ENCODE data around the gene FRMD4B.
"Not testable (repeated sequence)": the region's sequence is repeated elsewhere in the genome, so short reads cannot be mapped to it uniquely, and the experiment has no call there.

Gene FRMD4B

GRCh38 chr3:69294014-69294766 is 91.7 kb downstream of the FRMD4B start:
- in situ Hi-C loops (cut with HindIII; ENCODE audit: low sequenced_read_pairs) = loop anchor here (5.0 kb wide), 1 partner anchor 117 kb away; no protein-coding TSS in a partner anchor

- in situ Hi-C loops (cut with HindIII; ENCODE audit: low sequenced_read_pairs) = loop anchor here (5.0 kb wide), 1 partner anchor 116 kb away; no protein-coding TSS in a partner anchor
Observed at GRCh38 chr3:69292959-69293574, 92.8 kb downstream of the FRMD4B start.

- in situ Hi-C loops (cut with HindIII; ENCODE audit: low sequenced_read_pairs) = loop anchor here (5.0 kb wide), 1 partner anchor 115 kb away; no protein-coding TSS in a partner anchor
Observed at GRCh38 chr3:69292185-69292584, 93.7 kb downstream of the FRMD4B start.

GRCh38 chr3:69290430-69290829 is 95.5 kb downstream of the FRMD4B start:
- in situ Hi-C loops (cut with HindIII; ENCODE audit: low sequenced_read_pairs) = loop anchor here (5.0 kb wide), 1 partner anchor 113 kb away; no protein-coding TSS in a partner anchor

- in situ Hi-C loops (cut with HindIII; ENCODE audit: low sequenced_read_pairs) = loop anchor here (5.0 kb wide), 1 partner anchor 113 kb away; no protein-coding TSS in a partner anchor
Observed at GRCh38 chr3:69290006-69290405, 95.9 kb downstream of the FRMD4B start.

GRCh38 chr3:69288161-69288895 is 97.6 kb downstream of the FRMD4B start:
- in situ Hi-C loops (cut with HindIII; ENCODE audit: low sequenced_read_pairs) = no loop called here

- in situ Hi-C loops (cut with HindIII; ENCODE audit: low sequenced_read_pairs) = no loop called here
Observed at GRCh38 chr3:69283913-69284611, 101.8 kb downstream of the FRMD4B start.

- in situ Hi-C loops (cut with HindIII; ENCODE audit: low sequenced_read_pairs) = no loop called here
Observed at GRCh38 chr3:69283496-69283895, 102.4 kb downstream of the FRMD4B start.

GRCh38 chr3:69282181-69282580 is 103.7 kb downstream of the FRMD4B start:
- in situ Hi-C loops (cut with HindIII; ENCODE audit: low sequenced_read_pairs) = no loop called here

GRCh38 chr3:69277403-69277802 is 108.5 kb downstream of the FRMD4B start:
- in situ Hi-C loops (cut with HindIII; ENCODE audit: low sequenced_read_pairs) = not testable (repeated sequence)

- in situ Hi-C loops (cut with HindIII; ENCODE audit: low sequenced_read_pairs) = no loop called here
Observed at GRCh38 chr3:69276884-69277283, 109.0 kb downstream of the FRMD4B start.

- in situ Hi-C loops (cut with HindIII; ENCODE audit: low sequenced_read_pairs) = not testable (repeated sequence)
Observed at GRCh38 chr3:69276191-69276590, 109.7 kb downstream of the FRMD4B start.

GRCh38 chr3:69273896-69274295 is 112.0 kb downstream of the FRMD4B start:
- in situ Hi-C loops (cut with HindIII; ENCODE audit: low sequenced_read_pairs) = no loop called here

- in situ Hi-C loops (cut with HindIII; ENCODE audit: low sequenced_read_pairs) = no loop called here
Observed at GRCh38 chr3:69272556-69272955, 113.3 kb downstream of the FRMD4B start.

GRCh38 chr3:69271098-69271497 is 114.8 kb downstream of the FRMD4B start:
- in situ Hi-C loops (cut with HindIII; ENCODE audit: low sequenced_read_pairs) = no loop called here

GRCh38 chr3:69266585-69266984 is 119.3 kb downstream of the FRMD4B start:
- in situ Hi-C loops (cut with HindIII; ENCODE audit: low sequenced_read_pairs) = no loop called here

- in situ Hi-C loops (cut with HindIII; ENCODE audit: low sequenced_read_pairs) = not testable (repeated sequence)
Observed at GRCh38 chr3:69266071-69266470, 119.8 kb downstream of the FRMD4B start.

GRCh38 chr3:69260843-69261405 is 125.0 kb downstream of the FRMD4B start:
- in situ Hi-C loops (cut with HindIII; ENCODE audit: low sequenced_read_pairs) = not testable (repeated sequence)

GRCh38 chr3:69260216-69260787 is 125.6 kb downstream of the FRMD4B start:
- in situ Hi-C loops (cut with HindIII; ENCODE audit: low sequenced_read_pairs) = no loop called here

- in situ Hi-C loops (cut with HindIII; ENCODE audit: low sequenced_read_pairs) = no loop called here
Observed at GRCh38 chr3:69259125-69259524, 126.8 kb downstream of the FRMD4B start.

Data from endothelial cell of hepatic sinusoid (primary cell).